T1000 (cell line): ENCODE results near the gene SARDH.
"Not testable (repeated sequence)": the region's sequence is repeated elsewhere in the genome, so short reads cannot be mapped to it uniquely, and the experiment has no call there.

ENCODE experiments used
- DNase-seq: peaks from one replicate; lab custom pipeline; 2025; ENCODE audit warnings: mixed read lengths; lab: John Stamatoyannopoulos, UW

Gene SARDH

DNA sequence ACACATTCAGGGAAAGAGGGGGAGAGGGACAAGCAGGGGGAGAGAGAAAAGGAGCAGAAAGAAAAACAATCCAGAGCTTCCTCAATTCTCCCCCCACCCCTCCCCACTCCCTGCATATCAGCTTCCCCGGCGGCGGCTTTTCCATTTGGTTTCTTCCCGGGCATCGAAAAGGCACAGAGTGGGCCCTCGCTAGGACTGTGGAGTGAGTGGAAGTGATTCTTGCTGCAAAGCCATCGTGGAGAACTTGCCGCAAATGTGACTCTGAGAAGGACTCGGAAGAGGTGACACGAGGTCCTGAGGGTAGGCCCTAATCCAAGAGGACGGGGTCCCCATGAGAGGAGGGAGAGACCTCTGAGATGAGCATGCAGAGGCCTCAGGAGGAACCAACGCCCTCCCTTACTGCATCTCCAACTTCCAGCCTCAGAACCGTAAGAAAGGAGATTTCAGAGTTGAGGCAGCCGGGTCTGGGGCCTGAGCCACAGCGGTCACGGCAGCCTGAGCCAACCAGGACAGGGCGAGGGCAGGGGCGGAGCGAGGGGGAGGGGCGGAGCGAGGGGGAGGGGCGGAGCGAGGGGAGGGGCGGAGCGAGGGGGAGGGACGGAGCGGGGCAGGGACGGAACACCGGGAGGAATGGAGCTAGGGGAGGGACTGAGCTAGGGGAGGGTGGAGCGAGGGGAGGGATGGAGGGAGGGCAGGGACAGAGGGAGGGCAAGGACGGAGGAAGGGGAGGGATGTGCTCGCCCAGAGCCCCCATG, 21.2 kb upstream of the SARDH start:
- no peak for DNase-seq

GRCh38 chr9:133758228-133758627, 20.1 kb upstream of the SARDH start:
- no peak for DNase-seq

DNA sequence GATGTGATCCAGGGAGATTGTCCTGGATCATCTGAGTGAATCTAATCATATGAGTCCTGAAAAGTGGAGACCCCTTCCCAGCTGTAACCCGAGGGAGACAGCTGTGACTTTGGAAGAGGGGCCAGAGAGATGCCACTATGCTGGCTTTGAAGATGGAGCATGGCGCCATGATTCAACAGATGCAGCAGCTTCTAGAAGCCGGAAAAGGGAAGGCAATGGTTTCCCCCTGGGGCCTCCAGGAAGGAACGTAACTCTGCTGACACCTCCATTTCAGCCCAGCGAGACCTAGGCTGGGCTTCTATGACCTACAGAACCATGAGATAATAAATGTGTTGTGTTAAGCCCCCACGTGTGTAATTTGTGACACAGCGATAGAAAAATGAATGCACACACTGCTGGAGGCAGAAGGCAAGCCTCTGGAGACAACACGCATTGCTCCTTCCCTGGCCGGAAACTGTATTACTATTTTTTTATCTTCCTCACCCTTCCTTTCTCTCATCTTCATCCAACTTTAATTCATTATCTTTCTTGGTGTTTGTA, 16.6 kb upstream of the SARDH start:
- DNase-seq, result no peak

DNA sequence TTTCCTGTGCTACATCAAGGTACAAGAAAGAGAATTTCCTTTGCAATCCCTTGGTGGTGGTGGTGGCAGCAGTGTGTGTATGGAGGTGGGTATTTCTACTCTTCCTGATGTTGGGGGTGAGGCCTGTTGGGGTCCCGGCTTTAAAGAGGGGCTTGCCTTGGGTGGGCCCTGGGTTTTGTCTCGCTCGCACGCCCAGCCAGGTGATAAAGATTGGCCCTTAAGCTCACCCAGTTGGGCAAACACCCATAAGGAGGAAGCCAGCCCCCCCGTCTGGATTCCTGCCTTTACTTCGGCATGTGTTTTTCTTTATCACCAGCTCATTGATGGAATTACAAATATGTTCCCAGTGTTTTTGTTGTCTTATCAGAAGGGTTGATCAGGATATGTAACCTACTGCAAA, 16.0 kb upstream of the SARDH start:
- no peak for DNase-seq

DNA sequence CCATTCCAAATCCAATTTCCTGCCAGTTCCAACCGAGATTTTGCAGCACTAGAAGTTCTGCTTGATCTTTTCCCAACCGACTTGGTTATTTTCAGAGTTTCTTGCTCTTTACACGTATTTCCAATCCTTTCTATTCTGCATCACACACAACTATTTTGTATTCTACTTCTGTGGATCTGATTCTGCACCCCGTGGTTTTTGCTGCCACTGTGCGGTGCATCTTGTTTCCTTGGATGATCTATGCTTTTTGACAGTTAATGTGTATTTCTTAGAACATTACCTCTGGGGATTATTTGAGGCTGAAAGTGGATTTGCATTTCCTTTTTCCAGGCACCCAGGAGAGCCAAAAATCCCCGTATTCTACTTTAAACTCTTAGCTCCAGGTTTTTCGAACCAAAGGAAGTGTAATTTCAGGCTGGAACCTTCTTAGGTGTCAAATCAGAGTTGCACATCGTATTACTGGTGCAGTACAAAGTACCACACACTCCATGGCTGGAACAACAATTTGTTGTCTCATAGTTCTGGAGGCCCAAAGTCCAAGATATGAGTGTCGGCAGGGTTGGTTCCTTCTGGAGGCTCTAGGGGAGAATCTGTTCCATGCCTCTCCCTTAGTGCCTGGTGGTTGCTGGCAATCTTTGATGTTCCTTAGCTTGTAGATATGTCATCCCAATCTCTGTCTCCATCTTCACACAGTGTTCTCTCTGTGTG, 14.7 kb upstream of the SARDH start:
- no peak for DNase-seq

DNA sequence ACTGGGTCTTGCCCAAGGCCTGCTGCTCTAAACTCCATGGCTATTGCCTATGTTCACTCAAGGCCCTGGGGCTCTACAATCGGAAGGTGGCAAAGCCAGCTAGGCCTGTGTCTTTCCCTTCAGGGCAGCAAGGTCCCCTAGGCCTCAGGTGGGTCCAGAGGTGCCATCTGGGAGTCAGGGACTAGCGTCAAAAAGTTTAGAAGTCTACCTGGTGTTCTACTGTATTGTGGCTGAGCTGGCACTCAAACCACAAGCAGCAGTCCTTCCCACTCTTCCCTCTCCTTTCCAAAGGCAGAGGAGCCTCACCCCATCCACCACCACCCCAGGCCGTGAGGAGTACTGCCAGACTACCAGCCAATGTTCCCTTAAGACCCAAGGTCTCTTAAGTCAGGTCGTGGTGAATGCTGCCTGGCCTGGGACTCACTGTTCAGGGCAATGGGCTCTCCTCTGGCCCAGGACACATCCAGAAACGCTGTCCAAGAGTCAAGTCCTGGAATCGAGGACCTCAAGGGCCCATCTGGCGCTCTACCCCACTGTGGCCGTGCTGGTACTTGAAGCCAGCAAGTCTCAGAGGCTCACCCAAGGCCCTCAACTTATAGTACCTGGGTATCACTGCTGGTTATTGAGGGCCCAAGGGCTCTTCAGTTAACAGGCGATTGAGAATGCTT, 13.0 kb upstream of the SARDH start:
- no peak for DNase-seq

- DNase-seq, result no peak
Observed at GRCh38 chr9:133747309-133747708, 9.2 kb upstream of the SARDH start.

DNA sequence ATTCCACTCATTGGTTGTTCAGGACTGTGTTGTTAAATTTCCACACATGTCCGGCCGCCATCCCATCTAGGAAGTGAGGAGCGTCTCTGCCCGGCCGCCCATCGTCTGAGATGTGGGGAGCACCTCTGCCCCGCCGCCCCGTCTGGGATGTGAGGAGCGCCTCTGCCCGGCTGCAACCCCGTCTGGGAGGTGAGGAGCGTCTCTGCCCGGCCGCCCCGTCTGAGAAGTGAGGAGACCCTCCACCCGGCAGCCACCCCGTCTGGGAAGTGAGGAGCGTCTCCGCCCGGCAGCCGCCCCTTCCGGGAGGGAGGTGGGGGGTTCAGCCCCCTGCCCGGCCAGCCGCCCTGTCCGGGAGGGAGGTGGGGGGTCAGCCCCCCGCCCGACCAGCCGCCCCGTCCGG, 6.4 kb upstream of the SARDH start:
- not testable (repeated sequence) for DNase-seq

DNA sequence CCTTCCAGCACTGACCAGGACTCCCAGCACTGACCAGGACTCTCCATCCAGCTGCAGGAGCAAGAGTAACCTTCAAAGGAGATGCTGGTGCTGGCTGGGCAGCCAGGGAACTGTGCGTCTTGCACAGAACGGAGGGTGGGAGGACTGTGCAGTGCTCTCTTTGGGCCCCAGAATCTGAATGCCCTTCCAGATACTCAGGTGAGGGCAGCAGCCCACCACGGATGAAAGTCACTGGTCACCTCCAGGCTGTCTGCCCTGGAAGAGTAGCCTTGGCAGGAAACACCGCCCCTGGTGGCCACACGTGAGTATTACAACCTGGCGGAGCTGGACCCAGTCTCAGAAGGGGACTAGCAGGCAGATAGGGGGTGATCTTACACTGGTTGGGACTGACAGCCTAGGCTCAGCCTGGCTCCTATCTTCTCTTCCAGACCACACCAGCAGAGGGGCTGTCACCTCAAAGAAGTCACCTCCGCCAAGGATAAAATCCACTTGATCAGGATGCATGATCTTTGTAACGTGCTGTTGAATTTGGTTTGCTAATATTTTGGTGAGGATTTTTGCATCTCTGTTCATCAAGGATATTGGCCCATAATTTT, 4.8 kb upstream of the SARDH start:
- peak; percentile 22 for DNase-seq

DNA sequence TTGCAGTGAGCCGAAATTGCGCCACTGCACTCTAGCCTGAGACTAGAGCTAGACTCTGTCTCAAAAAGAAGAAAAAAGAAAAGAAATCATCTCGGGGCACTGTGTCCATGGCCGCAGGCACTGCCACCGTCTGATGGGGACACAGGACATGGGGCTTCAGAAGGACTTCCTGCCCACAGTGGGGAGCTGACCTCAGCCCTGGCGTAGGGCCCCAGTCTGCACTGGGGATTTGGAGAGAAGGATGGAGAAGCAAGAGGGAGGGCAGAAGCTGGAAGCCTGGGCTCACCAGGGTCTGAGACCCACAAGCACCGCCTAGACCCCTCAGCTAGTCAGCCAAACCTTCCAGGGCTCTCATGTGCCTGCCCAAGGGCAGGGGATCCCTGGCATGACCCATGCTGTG, 4.1 kb upstream of the SARDH start:
- no peak for DNase-seq

DNA sequence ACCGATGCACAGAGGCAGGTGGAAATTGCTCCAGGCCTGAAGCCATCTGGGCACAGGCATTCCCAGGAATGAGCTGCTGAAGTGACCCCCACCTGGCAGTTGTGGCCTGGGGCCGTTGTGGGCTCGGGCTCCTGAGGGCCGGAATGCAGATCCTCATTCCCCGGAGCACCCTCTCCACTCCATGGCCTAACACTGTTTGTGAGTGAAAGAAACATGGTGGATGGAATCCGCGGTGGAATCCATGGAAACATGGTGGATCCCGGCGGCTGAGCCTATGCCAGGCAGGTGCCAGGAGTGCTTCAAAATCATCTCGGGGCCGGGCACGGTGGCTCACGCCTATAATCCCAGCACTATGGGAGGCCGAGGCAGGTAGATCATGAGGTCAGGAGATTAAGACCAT, 3.6 kb upstream of the SARDH start:
- DNase-seq, result no peak

GRCh38 chr9:133740911-133741310, 2.8 kb upstream of the SARDH start:
- DNase-seq, result no peak

DNA sequence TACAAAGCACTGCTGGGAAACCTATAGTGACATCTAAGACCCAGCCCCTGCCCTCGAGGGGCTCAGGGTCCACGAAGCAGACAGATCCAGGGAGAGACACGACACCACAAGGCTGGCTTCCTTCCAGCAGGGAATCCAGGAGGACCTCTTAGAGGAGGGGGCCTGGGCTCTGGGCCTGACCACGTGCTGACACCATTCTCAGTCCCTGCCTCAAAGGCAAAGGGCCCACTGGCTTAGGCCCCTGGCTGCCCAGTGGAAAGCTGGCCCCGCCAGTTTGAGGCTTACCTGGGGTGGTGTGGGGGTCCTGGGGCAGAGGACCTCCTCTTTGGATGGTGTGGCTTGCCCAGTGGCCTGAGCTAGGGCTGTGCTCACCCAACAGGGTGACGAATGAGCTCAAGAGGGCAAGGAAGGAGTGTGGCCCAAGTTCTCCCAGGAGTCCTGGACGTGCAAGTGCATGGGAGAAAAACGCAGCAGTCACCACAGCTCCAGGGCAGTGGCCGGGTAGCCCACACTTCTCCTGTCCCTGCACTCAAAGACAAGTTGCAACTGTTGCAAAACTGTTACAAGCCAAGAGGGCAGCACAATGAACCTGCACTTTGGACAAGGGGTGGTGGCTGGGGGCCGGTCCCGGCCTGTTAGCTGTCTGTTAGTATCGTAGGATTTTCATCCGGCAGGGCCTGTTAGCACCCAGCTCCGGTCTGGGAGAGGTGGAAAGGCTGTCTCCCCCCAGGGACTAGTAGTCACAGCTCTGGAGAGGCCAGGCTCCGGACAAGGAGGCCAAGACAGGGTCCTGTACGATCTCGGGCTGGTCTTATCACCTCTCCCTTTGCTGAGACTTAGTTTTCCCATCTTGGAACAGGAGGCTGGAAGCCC, 1.5 kb upstream of the SARDH start:
- DNase-seq, result no peak

- no peak for DNase-seq
Observed at GRCh38 chr9:133738640-133739225, 581 bp upstream of the SARDH start.

- no peak for DNase-seq
Observed at GRCh38 chr9:133737071-133737773, 930 bp downstream of the SARDH start.

DNA sequence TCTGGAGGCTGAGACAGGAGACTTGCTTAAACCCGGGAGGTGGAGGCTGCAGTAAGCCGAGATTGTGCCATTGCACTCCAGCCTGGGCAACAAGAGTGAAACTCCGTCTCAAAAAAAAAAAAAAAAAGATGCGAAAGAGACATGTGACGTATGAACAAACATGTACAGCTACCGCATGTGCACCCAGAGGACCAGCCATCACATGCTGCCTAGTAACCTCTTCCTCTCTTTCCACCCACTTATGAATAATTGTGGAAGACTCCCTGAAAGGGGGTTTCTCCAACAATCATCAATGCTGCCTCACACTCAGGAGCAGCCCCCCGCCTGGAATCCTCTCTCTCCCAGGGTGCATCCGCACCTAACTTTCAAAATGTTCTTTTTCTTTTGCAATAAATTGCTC, 2.2 kb downstream of the SARDH start:
- no peak for DNase-seq

GRCh38 chr9:133735415-133735775, 2.8 kb downstream of the SARDH start:
- no peak for DNase-seq

- DNase-seq, result no peak
Observed at GRCh38 chr9:133734590-133735414, 3.4 kb downstream of the SARDH start.

DNA sequence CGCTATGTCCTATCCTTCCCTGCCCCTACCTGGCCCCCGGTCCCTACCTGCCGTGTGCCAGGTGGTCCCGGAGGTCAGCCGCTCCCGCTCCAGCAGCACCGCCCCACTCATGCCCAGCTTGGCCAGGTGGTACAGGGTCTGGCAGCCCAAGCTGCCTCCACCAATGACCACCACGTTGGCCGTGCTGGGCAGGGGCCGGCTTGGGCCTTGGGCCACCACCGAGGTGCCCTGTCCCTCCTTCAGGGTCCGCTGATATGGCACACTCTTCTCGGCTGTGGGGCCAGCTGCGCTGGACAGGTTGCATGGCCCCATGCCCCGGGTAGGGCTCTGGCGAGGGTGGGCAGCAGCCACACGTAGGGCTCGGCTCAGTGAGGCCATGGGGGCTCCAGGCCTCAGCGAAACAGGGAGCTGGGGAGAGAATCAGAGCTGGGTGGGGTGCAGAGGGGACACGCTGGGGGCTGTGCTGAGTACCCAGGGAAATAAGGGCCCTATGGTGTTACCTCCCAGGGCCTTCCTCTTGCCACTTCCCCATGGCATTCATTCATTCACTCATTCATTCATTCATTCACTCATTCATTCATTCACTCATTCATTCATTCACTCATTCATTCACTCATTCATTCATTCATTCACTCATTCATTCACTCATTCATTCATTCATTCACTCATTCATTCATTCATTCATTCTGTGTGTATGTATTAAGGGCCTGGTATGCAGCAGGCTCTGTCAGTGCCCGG, 4.2 kb downstream of the SARDH start:
- no peak for DNase-seq
